ENCODE results near the gene CRTAC1.
A peak's percentile ranks its signal among the peaks of the same experiment; 100 is the strongest.

The CRTAC1 gene

DNA sequence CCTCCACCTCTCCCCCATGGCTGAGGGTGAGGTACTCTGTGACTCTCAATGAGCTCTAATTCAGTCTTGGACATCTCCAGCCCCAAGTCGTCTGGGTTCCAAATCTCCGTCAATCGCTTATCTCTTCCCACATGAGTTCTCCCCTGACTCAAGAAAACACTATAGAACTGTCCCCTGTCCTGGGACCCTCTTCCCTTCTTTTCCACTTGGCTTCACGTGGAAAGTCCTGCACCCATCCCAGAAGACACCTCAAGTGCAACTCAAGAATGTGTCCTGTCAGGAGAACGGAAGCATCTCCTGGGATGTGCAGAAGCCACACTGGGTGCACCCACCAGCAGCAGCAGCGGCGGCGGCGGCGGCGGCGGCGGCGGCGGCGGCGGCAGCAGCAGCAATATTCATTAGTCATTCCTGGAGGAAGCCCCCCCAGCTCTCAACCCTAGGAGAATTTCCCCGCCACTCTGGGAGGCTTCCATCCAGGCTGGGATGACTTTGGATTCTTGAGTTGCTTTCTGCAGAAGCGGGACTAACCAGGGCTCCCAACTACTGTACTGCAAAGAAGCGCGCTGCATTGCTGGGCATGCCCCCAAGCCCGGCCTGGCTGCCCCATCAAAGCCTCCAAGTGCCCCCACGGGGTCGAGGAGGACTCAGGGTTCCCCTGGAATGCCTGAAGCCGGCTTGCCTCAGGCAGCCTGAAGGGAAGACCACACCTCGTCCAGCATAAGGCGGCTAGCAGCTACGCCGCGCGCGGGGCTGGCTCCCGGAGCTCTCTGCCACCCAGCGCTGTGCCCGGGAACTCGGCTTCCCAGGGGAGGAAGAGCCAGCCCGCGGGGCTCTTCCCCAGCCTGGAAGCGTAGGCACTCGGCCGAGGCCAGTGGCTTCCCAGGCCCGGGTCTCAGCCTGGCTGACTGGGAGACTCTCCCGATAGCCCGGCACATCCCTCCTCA is 1.0 kb downstream of the CRTAC1 start:
- no peak for DNase-seq (ENCODE audit: low read depth)

DNA sequence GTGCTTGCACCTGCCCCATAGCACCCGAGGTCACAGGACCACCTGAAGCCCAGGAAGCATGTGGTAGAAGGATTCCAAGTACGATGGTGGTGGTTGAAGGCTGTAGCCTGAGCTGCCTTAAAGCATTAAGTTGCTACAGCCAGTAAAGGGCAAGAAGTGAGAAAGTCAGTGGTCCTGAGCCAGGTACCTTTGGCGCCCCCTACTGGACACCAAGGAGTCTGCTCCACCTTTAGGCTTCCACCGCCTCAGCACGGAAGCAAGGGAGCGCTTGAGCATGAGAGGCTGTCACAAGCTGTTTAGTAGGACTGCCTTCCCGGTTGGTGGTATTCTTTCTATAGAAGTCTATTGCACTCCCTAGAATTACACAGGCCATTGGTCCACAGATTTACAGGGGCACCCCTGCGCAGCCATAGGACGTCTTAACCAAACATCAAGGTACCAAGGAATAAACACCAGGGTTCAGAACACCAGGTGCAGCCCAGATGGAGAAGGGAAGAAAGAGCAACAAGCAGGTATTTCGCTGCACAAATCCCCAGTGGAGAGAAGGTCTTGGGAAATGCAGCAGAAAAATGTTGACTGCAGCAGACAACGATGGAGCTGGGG is 2.2 kb downstream of the CRTAC1 start:
- peak; percentile 65 for DNase-seq (ENCODE audit: low read depth)

DNA sequence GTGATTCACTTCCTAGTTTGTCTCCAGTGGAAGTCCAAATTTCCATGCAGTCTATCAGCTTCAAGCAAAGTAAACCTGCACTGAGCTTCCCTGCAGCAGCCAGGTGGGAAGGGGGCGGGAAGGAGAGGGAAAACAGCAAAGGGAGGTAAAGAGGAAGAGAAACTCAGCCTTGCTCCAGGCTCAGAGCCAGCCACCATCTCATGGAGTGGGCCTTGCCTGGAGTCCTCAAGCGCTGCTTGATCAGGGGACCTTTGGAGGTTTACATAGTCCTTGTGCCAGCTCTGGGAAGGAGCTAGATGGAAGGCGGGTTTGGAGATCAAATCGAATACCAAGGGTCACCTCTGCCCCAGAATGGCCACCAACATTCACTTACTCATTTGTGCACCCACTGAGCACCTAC is 7.4 kb downstream of the CRTAC1 start:
- no peak for DNase-seq (ENCODE audit: low read depth)

- DNase-seq (ENCODE audit: low read depth): no peak
These were observed 9.6 kb downstream of the CRTAC1 start for GRCh38 chr10:98020784-98021183.

DNA sequence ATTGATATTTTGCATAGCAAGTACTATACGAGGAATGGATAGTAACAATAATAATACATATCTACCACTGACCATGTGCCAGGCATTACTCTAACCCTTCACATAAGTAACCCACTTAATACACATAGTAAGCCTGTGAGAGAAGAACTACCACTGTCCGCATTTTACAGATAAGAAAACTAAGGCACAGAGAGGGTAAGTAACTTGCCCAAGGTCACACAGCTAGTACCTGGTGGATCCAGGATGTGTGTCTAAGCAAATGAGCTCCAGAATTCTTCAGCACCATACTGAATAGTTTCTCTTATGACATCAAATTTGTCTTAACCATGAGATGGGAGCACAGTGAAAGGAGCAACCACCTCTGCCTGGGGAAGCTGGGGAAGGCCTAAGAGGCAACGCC is 10.2 kb downstream of the CRTAC1 start:
- no peak for DNase-seq (ENCODE audit: low read depth)

DNA sequence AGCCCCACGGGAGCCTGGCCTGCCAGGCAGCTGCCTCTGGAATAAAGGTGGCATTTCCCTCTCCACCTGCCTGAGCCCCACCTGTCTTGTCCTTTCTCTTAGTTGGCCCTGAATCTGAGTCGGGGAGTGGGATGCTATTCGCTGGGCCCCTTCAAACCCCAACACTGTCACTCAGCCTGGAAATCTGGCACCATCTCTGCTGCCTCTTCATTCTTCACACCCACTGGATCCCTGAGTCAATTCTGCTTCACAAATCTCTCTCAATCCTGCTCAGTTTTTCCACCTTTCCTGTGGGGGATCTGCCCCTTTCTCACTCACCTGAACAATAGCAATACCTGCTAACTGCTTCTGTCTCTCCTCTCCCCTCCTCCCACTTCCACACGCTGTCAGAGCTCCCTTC is 10.6 kb downstream of the CRTAC1 start:
- no peak for DNase-seq (ENCODE audit: low read depth)

- DNase-seq (ENCODE audit: low read depth): no peak
These were observed 13.5 kb downstream of the CRTAC1 start for GRCh38 chr10:98016772-98017475.

- DNase-seq (ENCODE audit: low read depth): no peak
These were observed 16.6 kb downstream of the CRTAC1 start for GRCh38 chr10:98013776-98014175.

- no peak for DNase-seq (ENCODE audit: low read depth)
These were observed 17.3 kb downstream of the CRTAC1 start for GRCh38 chr10:98013122-98013521.

- DNase-seq (ENCODE audit: low read depth): no peak
These were observed 17.8 kb downstream of the CRTAC1 start for GRCh38 chr10:98012644-98013043.

GRCh38 chr10:98010939-98011685 is 19.3 kb downstream of the CRTAC1 start:
- no peak for DNase-seq (ENCODE audit: low read depth)

- peak; percentile 52 for DNase-seq (ENCODE audit: low read depth)
These were observed 24.2 kb downstream of the CRTAC1 start for GRCh38 chr10:98006266-98006665.

DNA sequence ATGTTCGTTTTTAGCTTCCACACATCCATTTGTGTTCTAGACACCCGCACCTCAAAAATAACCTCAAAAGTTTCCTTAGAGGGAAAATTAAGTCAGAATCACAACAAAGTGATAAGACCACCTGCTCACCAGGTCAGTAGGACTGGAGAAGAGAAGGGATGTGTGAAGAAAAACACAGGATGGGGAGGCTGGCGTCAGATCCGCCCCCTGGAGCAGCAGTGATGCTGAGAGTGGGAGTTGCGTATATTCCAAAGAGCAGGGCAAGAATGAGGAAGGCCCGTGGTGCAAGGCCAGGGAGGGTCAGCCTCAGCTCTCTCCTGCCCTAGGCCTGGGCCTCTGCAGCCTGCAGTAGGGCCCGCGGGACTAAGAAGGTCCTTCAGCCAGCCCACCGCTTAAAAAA is 28.7 kb downstream of the CRTAC1 start:
- no peak for DNase-seq (ENCODE audit: low read depth)

- DNase-seq (ENCODE audit: low read depth): no peak
These were observed 30.1 kb downstream of the CRTAC1 start for GRCh38 chr10:98000346-98000745.

- DNase-seq (ENCODE audit: low read depth): no peak
These were observed 30.5 kb downstream of the CRTAC1 start for GRCh38 chr10:97999923-98000248.

GRCh38 chr10:97999066-97999922 is 31.1 kb downstream of the CRTAC1 start:
- no peak for DNase-seq (ENCODE audit: low read depth)

DNA sequence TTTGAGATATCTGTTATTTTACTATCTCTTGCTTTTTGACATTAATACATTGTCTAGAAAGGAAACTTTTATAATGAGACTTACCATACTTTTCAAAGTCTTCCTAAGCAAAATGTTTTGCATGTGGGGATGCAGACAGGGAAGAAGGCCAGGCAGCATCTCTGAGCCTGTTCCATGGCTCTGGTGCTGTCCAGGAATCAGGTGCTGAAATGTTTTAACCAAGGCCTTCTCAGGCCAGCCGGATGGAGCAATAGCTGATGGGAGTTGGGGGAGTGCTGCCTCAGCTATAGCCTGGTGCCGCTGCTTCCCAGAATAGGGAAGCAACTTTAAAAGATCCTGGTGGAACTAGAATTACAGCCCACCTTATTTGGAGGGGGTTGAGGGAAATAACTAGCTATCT is 38.5 kb downstream of the CRTAC1 start:
- DNase-seq (ENCODE audit: low read depth): no peak

- DNase-seq (ENCODE audit: low read depth): no peak
These were observed 48.6 kb downstream of the CRTAC1 start for GRCh38 chr10:97981816-97982215.

DNA sequence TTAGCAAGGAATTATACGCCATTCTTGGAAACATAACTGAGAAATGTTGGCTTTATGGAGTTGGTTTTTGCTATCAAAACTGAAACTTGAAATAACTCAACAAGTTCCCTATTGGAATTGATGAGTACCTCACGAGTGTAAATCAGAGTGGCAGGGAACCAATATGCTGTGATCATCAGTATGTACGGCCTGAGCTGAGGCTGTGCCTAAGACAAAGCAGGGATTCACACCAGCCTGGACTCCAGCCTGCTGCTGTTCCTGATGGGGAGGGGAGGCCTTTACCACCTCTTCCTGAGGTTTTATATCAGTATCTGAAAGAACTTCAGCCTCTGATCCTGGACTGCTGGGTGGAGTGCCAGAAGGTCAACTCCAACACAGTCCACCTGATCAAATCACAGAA is 52.7 kb downstream of the CRTAC1 start:
- no peak for DNase-seq (ENCODE audit: low read depth)

DNA sequence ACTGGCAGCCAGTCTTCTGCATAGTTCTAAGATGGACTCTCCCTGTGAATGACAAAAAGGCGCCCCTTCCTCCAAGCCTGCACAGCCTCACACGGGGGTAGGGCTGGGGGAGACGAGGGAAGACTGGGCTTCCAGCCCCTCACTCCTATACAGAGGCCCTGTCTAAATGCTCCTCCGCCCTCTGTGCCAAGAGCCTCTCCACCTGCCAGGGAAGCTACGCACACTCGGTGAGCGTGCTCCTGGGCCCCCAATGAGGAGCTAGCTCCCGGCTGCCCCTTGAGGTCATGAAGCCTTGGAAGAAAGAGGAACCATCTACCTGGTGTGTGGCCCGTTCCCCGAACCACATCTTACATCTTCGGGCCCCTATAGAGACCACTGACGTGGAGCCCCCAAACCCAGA is 54.8 kb downstream of the CRTAC1 start:
- DNase-seq (ENCODE audit: low read depth): no peak
